A673 (cell line): ENCODE measurements around the gene LRRC52.

Source experiments
- EZH2 ChIP-seq: fragments of 200-600 bp; sonication (generic); IDR thresholded peaks from 2 replicates; pipeline ENCODE4 v1.6.1; 2017; ENCODE audit warnings: borderline replicate concordance, low read depth, mild to moderate bottlenecking, mixed read lengths, antibody characterized with exemption, low read length; ENCODE audit not compliant: poor library complexity, severe bottlenecking
- TF ChIP-seq, protein P1 (sequence below): fragments of 300-800, 200-600 bp; sonication (generic); conservative IDR thresholded peaks from 2 replicates; pipeline ENCODE4 v1.5.1; 2017; ENCODE audit warnings: low read depth, mild to moderate bottlenecking, antibody characterized with exemption, low read length, moderate library complexity, mixed read lengths

DNA sequence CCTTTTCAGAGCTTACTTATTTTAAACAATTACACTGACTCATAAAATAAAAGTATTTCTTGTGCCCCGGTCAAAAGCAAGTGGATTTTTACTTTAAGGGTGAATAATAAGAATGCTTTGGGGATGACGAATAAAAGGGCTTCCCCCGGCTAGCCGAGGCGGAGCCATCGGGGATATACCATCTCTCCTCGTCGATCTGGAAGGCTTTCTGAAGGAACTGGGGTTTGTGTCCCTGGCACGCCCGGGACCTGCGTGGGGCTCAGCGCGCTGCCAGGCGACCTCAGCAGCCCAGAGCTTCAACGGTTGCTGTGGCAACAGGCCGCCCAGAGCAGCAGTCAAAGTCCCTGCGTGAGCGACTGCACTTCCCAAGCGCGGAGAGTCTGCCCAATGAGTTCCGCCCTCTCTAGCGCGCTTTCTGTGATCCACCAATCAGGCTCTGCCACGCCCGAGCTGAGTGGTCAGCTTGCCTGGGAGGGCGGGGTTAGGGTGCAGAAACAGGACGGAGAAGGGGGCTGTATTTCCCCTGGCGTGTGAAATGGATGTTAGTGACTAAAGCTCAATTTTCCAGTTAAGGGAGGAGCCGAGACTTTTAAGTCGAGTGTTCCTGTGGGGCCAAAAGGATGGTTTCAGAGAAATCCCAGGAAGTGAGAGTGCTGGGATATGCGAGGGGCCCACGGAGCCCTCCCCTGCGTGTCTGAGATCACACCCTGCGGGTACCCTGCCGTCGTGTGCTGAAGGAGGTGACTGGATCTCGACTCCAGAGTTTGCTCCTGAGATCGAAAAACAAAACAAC is 54.3 kb downstream of the LRRC52 start:
- TF ChIP-seq, protein P1, sequence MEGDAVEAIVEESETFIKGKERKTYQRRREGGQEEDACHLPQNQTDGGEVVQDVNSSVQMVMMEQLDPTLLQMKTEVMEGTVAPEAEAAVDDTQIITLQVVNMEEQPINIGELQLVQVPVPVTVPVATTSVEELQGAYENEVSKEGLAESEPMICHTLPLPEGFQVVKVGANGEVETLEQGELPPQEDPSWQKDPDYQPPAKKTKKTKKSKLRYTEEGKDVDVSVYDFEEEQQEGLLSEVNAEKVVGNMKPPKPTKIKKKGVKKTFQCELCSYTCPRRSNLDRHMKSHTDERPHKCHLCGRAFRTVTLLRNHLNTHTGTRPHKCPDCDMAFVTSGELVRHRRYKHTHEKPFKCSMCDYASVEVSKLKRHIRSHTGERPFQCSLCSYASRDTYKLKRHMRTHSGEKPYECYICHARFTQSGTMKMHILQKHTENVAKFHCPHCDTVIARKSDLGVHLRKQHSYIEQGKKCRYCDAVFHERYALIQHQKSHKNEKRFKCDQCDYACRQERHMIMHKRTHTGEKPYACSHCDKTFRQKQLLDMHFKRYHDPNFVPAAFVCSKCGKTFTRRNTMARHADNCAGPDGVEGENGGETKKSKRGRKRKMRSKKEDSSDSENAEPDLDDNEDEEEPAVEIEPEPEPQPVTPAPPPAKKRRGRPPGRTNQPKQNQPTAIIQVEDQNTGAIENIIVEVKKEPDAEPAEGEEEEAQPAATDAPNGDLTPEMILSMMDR, result no peak
- TF ChIP-seq EZH2, result no peak
